Muscle of back (tissue), 11 donors: Measurements from ENCODE around the gene CIBAR2. TPM values are rescaled to one million over a fixed set of nuclear protein-coding genes. Genes with fewer than 3 reads are reported as not detected.
"Not testable (repeated sequence)": the region's sequence is repeated elsewhere in the genome, so short reads cannot be mapped to it uniquely, and the experiment has no call there.

Experiments used
- DNase-seq, 3 donors: peaks; one replicate each; pipeline versions ENCODE4 v3.0.0 to v3.0.0-alpha.2; 2013
- polyA plus RNA-seq, 10 donors: library from polyadenylated mRNA; unstranded; fragments of 120-200 nt; gene quantifications; one replicate each; pipeline ENCODE4 v1.2.1, GENCODE V29; 2013; ENCODE audit not compliant: insufficient read length in 10 of 10

Gene CIBAR2
- polyA plus RNA-seq, 10 donors = not detected

- DNase-seq = no peak
Observed at GRCh38 chr16:85128079-85128837, 16.0 kb upstream of the CIBAR2 start.

DNA sequence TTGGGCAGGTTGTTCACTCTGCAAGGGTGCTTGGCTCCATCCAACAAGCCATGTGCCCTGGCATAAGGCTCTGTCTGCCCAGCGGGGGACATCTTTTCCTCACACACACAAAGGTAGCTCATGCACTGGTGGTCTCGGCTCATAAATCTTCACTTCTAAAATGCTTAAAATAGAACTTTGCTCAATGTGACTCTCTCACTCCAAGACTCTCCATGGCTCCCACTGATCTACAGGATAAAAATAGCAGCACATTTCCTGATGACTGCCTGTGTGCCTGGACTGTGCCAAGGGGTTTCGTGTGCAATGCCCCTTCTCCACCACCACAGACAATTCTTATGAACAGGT lies 15.1 kb upstream of the CIBAR2 start:
- no peak for DNase-seq

- peak; percentile 79 to 91 (median 81) for DNase-seq
Observed at GRCh38 chr16:85126705-85127378, 14.6 kb upstream of the CIBAR2 start.

DNA sequence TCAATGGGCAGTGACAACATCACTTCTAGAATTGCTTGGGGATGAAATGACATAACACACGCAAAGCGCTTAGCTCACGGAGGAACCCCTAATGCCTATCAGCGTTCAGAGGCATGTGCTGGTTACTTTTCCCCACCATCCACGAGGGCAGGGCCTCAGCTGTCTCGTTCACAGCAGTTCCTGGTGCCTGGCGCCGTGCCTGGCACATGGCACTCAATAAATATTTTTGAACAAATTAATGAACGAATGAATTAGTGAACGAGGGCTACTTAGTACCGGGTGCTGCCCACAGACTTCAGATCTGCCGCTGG lies 14.1 kb upstream of the CIBAR2 start:
- peak in 1 of 3 donors; percentile 59 for DNase-seq

DNA sequence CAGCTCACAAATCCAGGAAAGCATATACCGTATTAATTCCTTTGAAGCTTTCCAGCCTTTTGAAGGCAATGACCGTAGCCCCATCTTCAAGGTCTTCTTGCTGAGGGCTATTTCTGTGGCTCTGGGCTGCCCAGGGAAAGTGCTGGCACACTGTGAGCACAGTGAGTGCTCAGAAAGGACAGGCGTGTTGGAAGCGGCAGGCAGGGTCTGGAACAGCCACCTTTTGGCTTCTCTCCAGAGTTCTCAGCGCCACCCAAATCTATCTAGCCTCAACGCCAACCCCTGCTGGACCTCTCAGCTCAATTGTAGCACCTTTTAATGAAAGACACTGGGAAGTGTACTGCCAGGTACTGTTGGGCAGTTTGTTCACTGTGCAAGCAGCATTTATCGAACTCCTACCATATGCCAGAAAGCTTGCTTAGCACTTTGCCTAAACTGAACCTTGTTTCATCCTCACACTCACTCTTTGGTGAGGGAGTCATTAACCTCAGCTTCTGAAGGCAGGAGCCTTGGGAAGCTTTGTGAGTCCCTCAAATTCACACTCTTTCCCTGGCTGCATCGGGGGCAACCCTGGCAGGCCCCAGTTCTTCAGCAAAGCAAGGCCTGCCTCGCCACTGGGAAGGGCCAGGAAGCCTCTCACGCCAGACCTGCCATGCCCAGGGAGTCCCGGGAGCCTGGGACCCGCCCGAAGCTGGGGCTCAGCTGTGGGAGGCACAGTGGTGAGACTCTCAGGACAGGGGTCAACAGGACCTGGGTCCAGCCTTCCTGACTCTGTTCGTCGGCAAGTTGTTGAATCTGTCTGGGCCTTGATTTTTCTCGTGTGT lies 13.5 kb upstream of the CIBAR2 start:
- peak in 1 of 3 donors; percentile 40 for DNase-seq

DNA sequence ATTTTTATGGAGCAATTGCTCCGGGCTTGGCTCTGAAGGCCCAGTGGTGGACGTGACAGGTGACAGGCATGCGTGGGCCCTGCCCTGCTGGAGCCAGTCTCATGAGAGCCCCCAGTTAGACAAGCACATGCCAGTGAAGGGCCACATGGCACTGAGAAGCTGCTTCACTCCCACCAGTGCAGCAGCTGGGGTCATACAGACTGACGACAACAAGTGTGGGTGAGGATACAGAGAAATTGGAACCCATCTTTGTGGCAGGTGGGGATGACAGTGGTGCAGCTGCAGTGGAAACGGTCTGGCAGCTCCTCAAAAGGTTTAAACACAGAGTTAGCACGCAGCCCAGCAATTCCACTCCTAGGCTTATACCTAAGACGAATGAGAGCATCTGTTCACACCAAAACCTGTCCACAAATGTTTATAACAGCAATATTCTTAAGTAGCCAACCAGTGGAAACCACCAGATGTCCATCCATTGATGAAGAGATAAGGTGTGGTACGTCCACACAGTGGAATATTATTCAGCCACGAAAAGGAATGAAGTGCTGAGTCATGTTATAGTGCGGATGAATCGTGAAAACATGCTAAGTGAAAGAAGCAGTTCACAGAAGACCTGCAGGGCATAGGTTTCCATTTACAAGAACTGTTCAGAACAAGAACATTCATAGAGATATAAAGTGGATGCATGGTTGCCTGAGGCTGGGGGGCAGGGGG lies 12.5 kb upstream of the CIBAR2 start:
- DNase-seq = peak in 1 of 3 donors; percentile 67

- peak in 1 of 3 donors; percentile 72 for DNase-seq
Observed at GRCh38 chr16:85123891-85124635, 11.8 kb upstream of the CIBAR2 start.

- DNase-seq = not testable (repeated sequence)
Observed at GRCh38 chr16:85123441-85123840, 11.2 kb upstream of the CIBAR2 start.

- DNase-seq = no peak
Observed at GRCh38 chr16:85120006-85120340, 7.7 kb upstream of the CIBAR2 start.

GRCh38 chr16:85117418-85117817 lies 5.1 kb upstream of the CIBAR2 start:
- no peak for DNase-seq

DNA sequence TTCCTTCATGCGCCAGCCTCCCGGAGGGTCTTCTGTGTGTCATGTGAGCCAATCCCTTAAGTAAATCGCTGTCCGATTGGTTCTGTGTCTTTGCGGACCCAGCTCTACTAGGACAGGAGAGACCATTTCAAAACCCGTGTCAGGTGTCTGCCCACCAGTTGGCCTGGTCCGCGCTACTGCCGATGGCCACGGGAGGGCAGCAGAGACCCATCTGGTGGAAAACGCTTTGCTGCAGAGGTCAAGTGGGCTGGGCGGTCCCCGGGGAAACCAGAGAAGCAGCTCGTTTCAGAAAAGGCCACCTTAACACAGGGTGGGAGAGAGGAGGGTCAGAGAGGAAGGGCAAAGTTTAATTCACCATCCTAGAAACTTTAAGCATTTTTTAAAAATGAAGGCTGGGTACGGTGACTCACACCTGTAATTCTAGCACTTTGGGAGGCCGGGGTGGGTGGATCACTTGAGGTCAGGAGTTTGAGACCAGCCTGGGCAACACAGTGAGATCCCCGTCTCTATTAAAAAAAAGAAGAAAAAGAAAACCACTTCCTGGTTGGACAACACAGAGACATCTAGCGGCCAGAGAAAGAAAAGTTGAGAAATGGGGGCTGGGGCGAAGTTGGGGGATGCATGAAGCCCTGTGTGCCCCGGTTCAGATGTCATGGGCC lies 2.8 kb upstream of the CIBAR2 start:
- DNase-seq = peak; percentile 67 to 91 (median 87)

GRCh38 chr16:85113913-85114312 lies 1.6 kb upstream of the CIBAR2 start:
- no peak for DNase-seq

DNA sequence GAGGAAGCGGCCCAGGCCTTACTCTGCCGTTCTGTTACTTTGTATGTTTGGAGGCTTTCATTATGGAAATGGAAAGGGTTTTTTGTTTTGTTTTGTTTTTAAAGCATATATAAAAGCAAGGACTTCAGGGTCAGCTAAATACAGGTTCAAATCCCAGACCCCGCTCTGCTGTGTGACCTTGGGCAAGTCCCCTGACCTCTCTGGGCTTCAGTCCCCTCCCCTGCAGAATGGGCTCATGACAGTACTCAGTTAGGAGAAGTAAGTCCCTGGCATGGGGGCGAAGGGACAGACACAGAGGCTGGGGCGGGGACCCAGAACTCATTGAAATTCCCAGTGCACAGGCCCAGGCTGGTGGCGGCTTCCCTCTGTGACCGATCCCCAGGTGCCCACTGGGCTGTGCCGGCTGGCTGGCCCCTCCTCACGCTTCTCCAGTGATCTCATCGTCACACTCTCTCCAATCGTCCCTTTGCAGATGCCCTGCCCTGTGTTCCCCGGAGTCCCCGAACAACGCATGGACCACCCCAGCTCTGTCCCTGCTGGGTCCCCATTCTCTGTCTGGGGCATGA lies 979 bp upstream of the CIBAR2 start:
- no peak for DNase-seq

GRCh38 chr16:85111184-85111583 lies 1.1 kb downstream of the CIBAR2 start:
- no peak for DNase-seq

DNA sequence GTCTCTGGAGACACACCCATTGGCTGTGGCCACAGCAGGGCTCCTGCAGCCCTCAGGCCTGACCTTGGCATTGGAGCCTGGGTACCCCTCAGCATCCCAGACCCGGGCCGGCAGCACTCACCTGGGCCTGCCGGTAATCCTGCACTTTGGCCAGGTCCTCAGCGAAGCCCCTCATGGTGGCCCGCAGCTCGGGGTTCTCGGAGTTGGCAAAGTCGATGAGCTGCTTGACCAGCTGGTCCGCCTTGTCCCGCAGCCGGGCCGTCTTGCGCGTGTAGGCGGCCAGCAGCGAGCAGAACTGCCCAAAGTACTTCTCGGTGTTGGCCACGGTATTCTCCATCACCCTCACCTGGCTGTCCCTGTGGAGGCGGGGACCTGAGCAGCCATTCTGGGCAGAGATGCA lies 2.2 kb downstream of the CIBAR2 start:
- no peak for DNase-seq

DNA sequence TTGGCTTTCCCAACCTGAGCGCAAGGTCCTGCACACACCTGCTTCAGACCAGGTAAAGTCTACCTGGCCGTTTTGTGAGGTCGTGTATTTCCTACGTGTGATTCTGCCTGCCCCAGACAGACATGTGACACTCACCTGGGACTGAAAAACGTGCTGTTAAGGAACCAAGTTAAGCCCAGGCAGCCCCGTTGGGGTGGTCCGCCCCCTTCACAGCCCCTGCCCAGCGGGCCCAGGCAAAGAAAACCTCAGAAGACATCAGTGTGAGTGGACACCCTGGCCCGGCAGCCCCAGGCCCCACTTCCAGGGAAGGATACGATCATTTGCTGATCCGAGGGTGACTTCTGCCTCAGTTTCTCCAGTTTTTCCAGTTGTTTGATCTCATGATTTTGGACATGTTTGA lies 4.7 kb downstream of the CIBAR2 start:
- DNase-seq = no peak

GRCh38 chr16:85107083-85107482 lies 5.2 kb downstream of the CIBAR2 start:
- DNase-seq = no peak

- no peak for DNase-seq
Observed at GRCh38 chr16:85105475-85105874, 6.8 kb downstream of the CIBAR2 start.

- DNase-seq = peak in 1 of 3 donors; percentile 47
Observed at GRCh38 chr16:85104821-85105391, 7.4 kb downstream of the CIBAR2 start.

GRCh38 chr16:85104147-85104546 lies 8.1 kb downstream of the CIBAR2 start:
- no peak for DNase-seq
